GM23248 (cell line): Measurements from ENCODE around the gene FBXW8.

Experiments used
- EZH2 ChIP-seq: fragments of 200-600 bp; sonication (generic); IDR thresholded peaks from 2 replicates; pipeline ENCODE4 v1.6.1; 2018; ENCODE audit warnings: antibody characterized with exemption, mild to moderate bottlenecking; ENCODE audit not compliant: insufficient read depth, poor library complexity, severe bottlenecking
- EZH2phosphoT487 ChIP-seq: fragments of 200-600 bp; sonication (generic); IDR thresholded peaks from 2 replicates; pipeline ENCODE4 v1.6.1; 2018; ENCODE audit warnings: antibody characterized with exemption, moderate library complexity, mild to moderate bottlenecking, low read depth; ENCODE audit not compliant: insufficient read depth

DNA sequence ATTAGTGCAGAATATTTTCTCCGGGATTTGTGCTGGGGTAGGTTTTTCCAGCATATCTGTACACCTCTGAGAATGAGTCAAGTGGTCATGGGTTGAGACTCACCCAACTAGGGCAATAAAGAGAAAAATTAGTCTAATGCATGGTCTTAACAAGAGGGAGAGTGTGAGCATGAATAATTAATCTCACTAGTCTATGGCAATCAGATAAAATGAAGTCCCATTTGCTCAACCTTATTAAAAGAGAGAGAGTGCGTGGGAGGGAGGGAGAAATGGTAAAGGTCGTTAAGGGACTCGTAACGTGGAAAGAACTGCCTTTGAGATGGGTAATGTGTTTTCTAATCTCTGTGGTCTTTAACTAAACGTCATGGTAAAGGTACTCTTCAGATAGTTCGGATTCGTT lies 96.8 kb downstream of the FBXW8 start:
- TF ChIP-seq EZH2phosphoT487, result no peak
- no peak for TF ChIP-seq EZH2
